H1 (cell line): ENCODE measurements around the gene RNF212. TPM values are rescaled to one million over a fixed set of nuclear protein-coding genes. Genes with fewer than 3 reads are reported as not detected.

Source experiments
- CTCF ChIA-PET: fragments of 300-600 bp; sonication (Branson Sonifier 250); formaldehyde crosslinking; loops from one replicate; lab custom pipeline; 2021; ENCODE audit not compliant: partially characterized antibody; lab: Charles Lee
- POLR2A ChIA-PET: fragments of 300-600 bp; sonication (Branson Sonifier 250); formaldehyde crosslinking; loops from one replicate; lab custom pipeline; 2021; ENCODE audit warnings: inconsistent platforms; ENCODE audit not compliant: partially characterized antibody; lab: Charles Lee
- DNase-seq, 2 experiments: peaks; one replicate each; pipeline versions ENCODE4 v3.0.0 to v3.0.0-alpha.2; 2010 to 2022; ENCODE audit warnings: low spot score in 2 of 2, low read depth in 1 of 2, mixed read lengths in 1 of 2
- FAIRE-seq: peaks from 2 replicates; lab custom pipeline; 2011; peaks lifted over from hg19 to GRCh38; lab: Jason Lieb, UNC
- H2AFZ ChIP-seq: 2 replicates; pipeline ENCODE4 v1.8.1; 2012; ENCODE audit warnings: low read length, inconsistent platforms
- H2AK5ac ChIP-seq: 2 replicates; pipeline ENCODE4 v1.6.1; 2013; ENCODE audit warnings: low read depth, low read length
- H2BK120ac ChIP-seq: replicated peaks from 2 replicates; pipeline ENCODE3; 2013; ENCODE audit warnings: low read depth, low read length, inconsistent platforms
- H2BK12ac ChIP-seq: 2 replicates; pipeline ENCODE4 v1.6.1; 2013; ENCODE audit warnings: low read depth, low read length
- H2BK15ac ChIP-seq: 2 replicates; pipeline ENCODE4 v1.6.1; 2013; ENCODE audit warnings: low read length
- H2BK20ac ChIP-seq: 2 replicates; pipeline ENCODE4 v1.6.1; 2013; ENCODE audit warnings: low read length
- H2BK5ac ChIP-seq: 2 replicates; pipeline ENCODE4 v1.6.1; 2013; ENCODE audit warnings: low read depth, low read length
- H3K14ac ChIP-seq: 2 replicates; pipeline ENCODE4 v1.6.1; 2013; ENCODE audit warnings: inconsistent platforms; ENCODE audit not compliant: insufficient read length
- H3K18ac ChIP-seq: 2 replicates; pipeline ENCODE4 v1.6.1; 2013; ENCODE audit warnings: low read length; ENCODE audit errors: extremely low read depth
- H3K23ac ChIP-seq: 2 replicates; pipeline ENCODE4 v1.6.1; 2013; ENCODE audit warnings: inconsistent platforms; ENCODE audit not compliant: insufficient read length
- H3K23me2 ChIP-seq: 2 replicates; pipeline ENCODE4 v1.6.1; 2013; ENCODE audit warnings: low read depth, low read length
- H3K27ac ChIP-seq: 2 replicates; pipeline ENCODE4 v1.6.1; 2011; ENCODE audit warnings: low read depth, low read length, inconsistent platforms
- H3K27me3 ChIP-seq, 4 experiments: replicated peaks in 1 of 4; 1 replicate in 1 of 4; 2 replicates in 3 of 4; pipeline versions ENCODE4 v1.6.1 to v1.8.1; 2011 to 2013; ENCODE audit warnings: low read length in 3 of 4, mild to moderate bottlenecking in 3 of 4, inconsistent platforms in 2 of 4, mixed read lengths in 2 of 4, moderate library complexity in 1 of 4; ENCODE audit not compliant: control insufficient read depth in 3 of 4, insufficient read depth in 3 of 4; ENCODE audit errors: extremely low read depth in 1 of 4
- H3K36me3 ChIP-seq, 4 experiments: 2 replicates each; pipeline versions ENCODE4 v1.6.1 to v1.8.1; 2011 to 2013; ENCODE audit warnings: mild to moderate bottlenecking in 4 of 4, low read length in 3 of 4, moderate library complexity in 2 of 4, control low read depth in 1 of 4, inconsistent platforms in 1 of 4; ENCODE audit not compliant: insufficient read depth in 4 of 4, control insufficient read depth in 2 of 4
- H3K4ac ChIP-seq: replicated peaks from 2 replicates; pipeline ENCODE3; 2013; ENCODE audit warnings: low read length, low read depth, mixed read lengths, inconsistent platforms; ENCODE audit not compliant: insufficient read length
- H3K4me1 ChIP-seq, 4 experiments: replicated peaks in 1 of 4; 1 replicate in 1 of 4; 2 replicates in 3 of 4; pipeline versions ENCODE4 v1.6.1 to v1.8.1; 2011 to 2013; ENCODE audit warnings: low read length in 3 of 4, inconsistent platforms in 2 of 4, mixed read lengths in 1 of 4; ENCODE audit not compliant: insufficient read depth in 4 of 4, control insufficient read depth in 3 of 4
- H3K4me2 ChIP-seq, 2 experiments: 2 replicates each; pipeline versions ENCODE4 v1.6.1 to v1.8.1; 2011 to 2013; ENCODE audit warnings: low read depth in 2 of 2, low read length in 2 of 2, control low read depth in 1 of 2, inconsistent platforms in 1 of 2, mild to moderate bottlenecking in 1 of 2; ENCODE audit not compliant: insufficient read depth in 1 of 2
- H3K4me3 ChIP-seq, 4 experiments: fragments of 200-600, 300-600 bp in 1 of 4; sonication (generic), shearing (Covaris generic), sonication (Bioruptor Twin) in 1 of 4; 2 replicates each; pipeline versions ENCODE4 v1.5.1 to v1.8.1; 2011 to 2016; ENCODE audit warnings: low read length in 4 of 4, low read depth in 3 of 4, control low read depth in 2 of 4, inconsistent platforms in 2 of 4, mild to moderate bottlenecking in 2 of 4, mixed read lengths in 1 of 4, moderate library complexity in 1 of 4; ENCODE audit not compliant: insufficient read depth in 2 of 4; ENCODE audit errors: extremely low read depth in 1 of 4
- H3K56ac ChIP-seq: replicated peaks from 2 replicates; pipeline ENCODE3; 2013; ENCODE audit warnings: low read depth, mild to moderate bottlenecking, mixed read lengths, low read length, inconsistent platforms; ENCODE audit not compliant: insufficient read length
- H3K79me1 ChIP-seq: 2 replicates; pipeline ENCODE4 v1.6.1; 2013; ENCODE audit warnings: low read depth, low read length, control low read depth
- H3K79me2 ChIP-seq, 2 experiments: 2 replicates each; pipeline versions ENCODE4 v1.6.1 to v1.8.1; 2012 to 2013; ENCODE audit warnings: low read length in 2 of 2, mild to moderate bottlenecking in 2 of 2, inconsistent platforms in 1 of 2; ENCODE audit not compliant: insufficient read depth in 2 of 2, control insufficient read depth in 1 of 2
- H3K9ac ChIP-seq, 4 experiments: replicated peaks in 1 of 4; 1 replicate in 1 of 4; 2 replicates in 3 of 4; pipeline versions ENCODE4 v1.6.1 to v1.8.1; 2011 to 2013; ENCODE audit warnings: low read depth in 3 of 4, low read length in 3 of 4, control low read depth in 2 of 4, mild to moderate bottlenecking in 2 of 4, moderate library complexity in 2 of 4, inconsistent platforms in 1 of 4; ENCODE audit errors: extremely low read depth in 1 of 4
- H3K9me3 ChIP-seq, 2 experiments: 2 replicates each; pipeline versions ENCODE4 v1.6.1 to v1.8.1; 2012 to 2013; ENCODE audit warnings: mild to moderate bottlenecking in 2 of 2, moderate library complexity in 2 of 2, control low read depth in 1 of 2, inconsistent platforms in 1 of 2, low read depth in 1 of 2, low read length in 1 of 2, mixed read lengths in 1 of 2; ENCODE audit not compliant: insufficient read depth in 2 of 2
- H4K20me1 ChIP-seq, 2 experiments: replicated peaks in 1 of 2; 2 replicates each; pipeline versions ENCODE3 to v1.8.1; 2011 to 2013; ENCODE audit warnings: inconsistent platforms in 2 of 2, low read length in 2 of 2, mild to moderate bottlenecking in 1 of 2; ENCODE audit not compliant: insufficient read depth in 2 of 2, control insufficient read depth in 1 of 2
- H4K5ac ChIP-seq: 2 replicates; pipeline ENCODE4 v1.6.1; 2013; ENCODE audit warnings: low read length, low read depth, mixed read lengths, inconsistent platforms; ENCODE audit not compliant: insufficient read length
- H4K8ac ChIP-seq: 2 replicates; pipeline ENCODE4 v1.8.0; 2013; ENCODE audit warnings: mild to moderate bottlenecking, moderate library complexity, low read length, inconsistent platforms; ENCODE audit not compliant: insufficient read depth; ENCODE audit errors: extremely low read depth
- H4K91ac ChIP-seq: replicated peaks from 2 replicates; pipeline ENCODE3; 2013; ENCODE audit warnings: low read length, mixed read lengths, inconsistent platforms; ENCODE audit not compliant: insufficient read length
- JUND ChIP-seq: IDR thresholded peaks from 2 replicates; pipeline ENCODE4 v1.6.1; 2011; ENCODE audit warnings: mild to moderate bottlenecking, improper control_type of control experiment, low read length
- PHF8 ChIP-seq: fragments of 200-600 bp; sonication (generic); conservative IDR thresholded peaks from 2 replicates; pipeline ENCODE4 v1.7.1; 2012; ENCODE audit warnings: low read depth, mild to moderate bottlenecking, inconsistent platforms, low read length, moderate library complexity
- WGBS, 2 experiments: shearing (Covaris generic) in 1 of 2; methylation state at CpG; one replicate each; pipeline versions ENCODE4 v1.1.6 to v1.1.7; 2013 to 2015; ENCODE audit warnings: low lambda C conversion rate in 2 of 2, mixed read lengths in 2 of 2, inconsistent platforms in 1 of 2, low coverage in 1 of 2, missing lambda C conversion rate in 1 of 2; ENCODE audit not compliant: insufficient replicate concordance in 2 of 2, insufficient coverage in 1 of 2, insufficient read length in 1 of 2; ENCODE audit errors: extremely low coverage in 1 of 2, missing lambda C conversion rate in 1 of 2; 5-methylcytosine and 5-hydroxymethylcytosine counted together
- polyA plus RNA-seq, 7 experiments: library from polyadenylated mRNA; depleted of rRNA in 3 of 7; stranded (reverse) in 5 of 7; unstranded in 2 of 7; fragments of >200 nt in 5 of 7; fragments of 200-250 nt in 2 of 7; gene quantifications; 1 replicate in 5 of 7; 2 replicates in 1 of 7; 4 replicates in 1 of 7; pipeline versions ENCODE4 v1.2.1 to v1.2.3, GENCODE V29; 2011 to 2013; ENCODE audit warnings: missing spikeins in 2 of 7, mixed read lengths in 2 of 7
- total RNA-seq: library from RNA; stranded (reverse); fragmentation: NEBNext Ultra II Directional; extraction: Animal tissue kit (Norgen Biotek cat#: 25700); gene quantifications from 2 replicates; pipeline ENCODE4 v1.2.1, GENCODE V29; 2021

The RNF212 gene
- total and polyA plus RNA-seq, 2 of the 8 experiments (the other 6 are each of a cell fraction or from before 2014, with no cell fraction given): 3.4 to 5.4 TPM

DNA sequence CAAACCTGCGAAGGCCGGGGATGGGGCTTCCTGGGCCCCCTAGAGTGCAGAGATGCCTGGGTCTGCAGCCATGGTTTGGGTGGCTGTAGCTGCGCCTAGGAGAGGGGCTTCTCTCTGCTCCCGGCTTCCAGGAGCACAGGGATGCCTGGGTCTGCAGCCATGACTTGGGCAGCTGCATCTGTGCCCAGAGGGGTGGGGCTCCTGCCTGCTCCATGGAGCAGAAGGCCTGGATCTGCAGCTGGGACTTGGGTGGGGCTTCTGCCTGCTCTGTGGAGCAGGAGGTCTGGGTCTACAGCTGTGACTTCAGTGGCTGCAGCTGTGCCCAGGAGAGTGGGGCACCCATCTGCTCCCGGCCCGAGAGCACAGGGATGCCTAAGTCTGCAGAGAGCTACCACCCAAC lies 38.2 kb upstream of the RNF212 start:
- Histone ChIP-seq H3K56ac (no peak overlapping the region), H3K79me2 (no peaks in the 10 kb centered on the region), H2BK20ac (no peak overlapping the region), H2BK15ac (no peak overlapping the region), H3K4ac (no peak overlapping the region), H3K14ac (no peak overlapping the region), H3K27me3 (no peaks in the 10 kb centered on the region; a peak in 1 of 7 replicates), H3K23me2 (no peaks in the 10 kb centered on the region), H2BK5ac (no peak overlapping the region), H3K23ac (no peak overlapping the region), H3K27ac (no peak overlapping the region), H3K36me3 (no peaks in the 10 kb centered on the region), H2BK120ac (no peak overlapping the region), H3K4me2 (no peak overlapping the region), H4K91ac (no peak overlapping the region), H3K4me1 (no peaks in the 10 kb centered on the region), H3K4me3 (no peak overlapping the region), H4K5ac (no peak overlapping the region), H2AK5ac (no peak overlapping the region), H4K20me1 (peaks cover 0 to 1% of the 10 kb centered on the region in 2 experiments), H3K9me3 (no peaks in the 10 kb centered on the region), H2BK12ac (no peak overlapping the region), H3K79me1 (no peaks in the 10 kb centered on the region; the same call in 1 of the 2 replicates), H3K9ac (no peak overlapping the region), H4K8ac (no peak overlapping the region; the same call in 1 of the 2 replicates), H2AFZ (no peak overlapping the region), H3K18ac (no peak overlapping the region)
- ChIA-PET POLR2A (no interaction called here), CTCF (interaction anchor here (0.7 to 1.9 kb wide), 4 partner anchors 11 to 47 kb away, joined by 3 to 8 read pairs (median 3); no protein-coding TSS in a partner anchor)
- no peak for DNase-seq
- 80% methylated on average over 6 of the region's 6 CpGs; no CpG with 5 or more reads in 1 of the 2 experiments for WGBS, 2 experiments
- TF ChIP-seq JUND (no peak), PHF8 (no peak)
- no peak for FAIRE-seq
